NCI-H526 (cell line): ENCODE measurements around the gene AP1S1.
A peak's percentile ranks its signal among the peaks of the same experiment; 100 is the strongest.
"Not testable (repeated sequence)": the region's sequence is repeated elsewhere in the genome, so short reads cannot be mapped to it uniquely, and the experiment has no call there.

Experiments used
- DNase-seq, 2 experiments: peaks; one replicate each; lab custom pipeline; 2025; lab: John Stamatoyannopoulos, UW

The AP1S1 gene

DNA sequence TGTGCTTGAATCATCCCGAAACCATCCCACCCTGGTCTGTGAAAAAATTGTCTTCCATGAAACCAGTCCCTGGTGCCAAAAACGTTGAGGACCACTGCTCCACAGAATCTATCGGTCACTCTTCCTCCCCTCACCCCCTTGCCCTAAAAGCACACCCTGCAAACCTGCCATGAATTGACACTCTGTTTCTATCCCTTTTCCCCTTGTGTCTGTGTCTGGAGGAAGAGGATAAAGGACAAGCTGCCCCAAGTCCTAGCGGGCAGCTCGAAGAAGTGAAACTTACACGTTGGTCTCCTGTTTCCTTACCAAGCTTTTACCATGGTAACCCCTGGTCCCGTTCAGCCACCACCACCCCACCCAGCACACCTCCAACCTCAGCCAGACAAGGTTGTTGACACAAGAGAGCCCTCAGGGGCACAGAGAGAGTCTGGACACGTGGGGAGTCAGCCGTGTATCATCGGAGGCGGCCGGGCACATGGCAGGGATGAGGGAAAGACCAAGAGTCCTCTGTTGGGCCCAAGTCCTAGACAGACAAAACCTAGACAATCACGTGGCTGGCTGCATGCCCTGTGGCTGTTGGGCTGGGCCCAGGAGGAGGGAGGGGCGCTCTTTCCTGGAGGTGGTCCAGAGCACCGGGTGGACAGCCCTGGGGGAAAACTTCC is 28.2 kb upstream of the AP1S1 start:
- no peak for DNase-seq

GRCh38 chr7:101126651-101127459 is 27.4 kb upstream of the AP1S1 start, which contains the start of gene SERPINE1:
TSS of gene SERPINE1 (plus strand) at chr7:101127104. CDS start at chr7:101128394, 1,290 bp downstream.
- DNase-seq, result peak in 1 of 2 experiments; percentile 44

DNA sequence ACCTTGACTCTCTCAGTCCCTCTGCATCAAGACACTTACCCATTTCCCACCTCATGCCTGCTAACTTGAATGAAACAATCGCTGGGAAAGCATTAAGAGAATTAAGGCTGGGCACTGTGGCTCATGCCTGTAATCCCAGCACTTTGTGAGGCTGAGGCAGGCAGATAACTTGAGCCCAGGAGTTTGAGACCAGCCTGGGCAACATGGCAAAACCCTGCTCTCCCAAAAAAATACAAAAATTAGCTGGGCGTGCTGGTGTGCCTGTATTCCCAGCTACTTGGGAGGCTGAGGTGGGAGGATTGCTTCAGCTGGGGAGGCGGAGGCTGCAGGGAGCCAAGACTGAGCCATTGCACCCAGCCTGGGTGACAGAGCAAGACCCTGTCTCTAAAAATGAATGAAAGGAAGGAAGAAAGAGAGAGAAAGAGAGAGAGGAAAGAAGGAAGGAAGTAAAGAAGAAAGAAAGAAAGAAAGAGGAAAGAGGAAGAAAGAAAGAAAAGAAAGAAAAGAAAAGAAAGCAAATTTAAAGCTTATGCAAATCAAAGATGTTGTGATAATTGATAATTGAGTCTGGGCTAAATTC is 26.7 kb upstream of the AP1S1 start:
- no peak for DNase-seq

- DNase-seq, result no peak
Observed at GRCh38 chr7:101128040-101128834, 26.0 kb upstream of the AP1S1 start.

DNA sequence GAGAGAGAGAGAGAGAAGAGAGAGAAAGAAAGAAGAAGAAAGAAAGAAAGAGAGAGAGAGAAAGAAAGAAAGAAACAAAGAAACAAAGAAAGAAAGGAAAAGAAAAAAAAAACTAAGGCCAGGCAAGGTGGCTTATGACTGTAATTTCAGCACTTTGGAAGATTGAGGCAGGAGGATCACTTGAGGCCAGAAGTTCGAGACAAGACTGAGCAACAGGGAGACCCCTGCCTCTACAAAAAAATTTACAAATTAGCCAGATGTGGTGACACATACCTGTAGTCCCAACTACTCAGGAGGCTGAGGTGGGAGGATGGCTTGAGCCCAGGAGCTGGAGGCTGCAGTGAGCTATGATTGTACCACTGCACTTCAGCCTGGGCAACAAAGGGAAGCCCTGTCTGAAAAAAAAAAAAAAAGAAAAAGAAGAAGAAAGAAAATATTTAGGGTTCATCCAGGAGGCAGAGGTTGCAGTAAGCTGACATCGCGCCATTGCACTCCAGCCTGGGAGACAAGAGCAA is 24.6 kb upstream of the AP1S1 start:
- DNase-seq, result no peak

- not testable (repeated sequence) for DNase-seq
Observed at GRCh38 chr7:101132626-101133600, 21.4 kb upstream of the AP1S1 start.

DNA sequence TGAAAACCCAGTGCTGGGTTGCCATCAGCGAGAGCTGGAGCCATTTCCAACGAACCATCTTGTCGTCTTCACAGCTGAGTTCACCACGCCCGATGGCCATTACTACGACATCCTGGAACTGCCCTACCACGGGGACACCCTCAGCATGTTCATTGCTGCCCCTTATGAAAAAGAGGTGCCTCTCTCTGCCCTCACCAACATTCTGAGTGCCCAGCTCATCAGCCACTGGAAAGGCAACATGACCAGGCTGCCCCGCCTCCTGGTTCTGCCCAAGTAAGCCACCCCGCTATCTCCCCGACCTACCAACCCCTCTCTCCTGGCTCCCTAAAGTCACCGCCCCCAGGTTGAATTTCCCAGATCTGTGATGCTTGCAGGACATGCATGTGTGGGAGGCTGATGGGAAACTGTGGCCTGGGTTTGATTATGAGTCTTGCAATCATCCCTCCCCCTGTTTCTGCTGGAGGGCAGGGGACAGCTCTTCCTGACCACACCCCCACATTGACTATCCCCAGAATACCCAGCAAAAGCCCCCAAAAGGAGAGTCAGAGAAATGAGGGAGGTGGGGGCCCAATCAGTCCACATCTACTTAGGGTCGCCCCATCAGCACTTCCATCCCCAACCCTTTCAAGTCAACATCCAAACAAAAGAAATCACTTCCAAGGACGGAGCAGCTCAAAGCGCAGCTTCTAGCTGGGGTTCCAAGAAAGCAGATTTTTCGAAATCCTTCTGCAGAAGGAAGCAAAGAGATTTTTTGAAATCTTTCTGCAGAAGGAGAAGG is 20.5 kb upstream of the AP1S1 start:
- DNase-seq, result no peak

GRCh38 chr7:101134399-101134980 is 19.8 kb upstream of the AP1S1 start:
- DNase-seq, result no peak

DNA sequence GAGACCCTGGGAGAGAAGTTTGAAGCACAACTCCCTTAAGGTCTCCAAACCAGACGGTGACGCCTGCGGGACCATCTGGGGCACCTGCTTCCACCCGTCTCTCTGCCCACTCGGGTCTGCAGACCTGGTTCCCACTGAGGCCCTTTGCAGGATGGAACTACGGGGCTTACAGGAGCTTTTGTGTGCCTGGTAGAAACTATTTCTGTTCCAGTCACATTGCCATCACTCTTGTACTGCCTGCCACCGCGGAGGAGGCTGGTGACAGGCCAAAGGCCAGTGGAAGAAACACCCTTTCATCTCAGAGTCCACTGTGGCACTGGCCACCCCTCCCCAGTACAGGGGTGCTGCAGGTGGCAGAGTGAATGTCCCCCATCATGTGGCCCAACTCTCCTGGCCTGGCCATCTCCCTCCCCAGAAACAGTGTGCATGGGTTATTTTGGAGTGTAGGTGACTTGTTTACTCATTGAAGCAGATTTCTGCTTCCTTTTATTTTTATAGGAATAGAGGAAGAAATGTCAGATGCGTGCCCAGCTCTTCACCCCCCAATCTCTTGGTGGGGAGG is 16.5 kb upstream of the AP1S1 start:
- no peak for DNase-seq

- DNase-seq, result peak in 1 of 2 experiments; percentile 28
Observed at GRCh38 chr7:101138213-101138870, 15.9 kb upstream of the AP1S1 start.

- no peak for DNase-seq
Observed at GRCh38 chr7:101140339-101140699, 14.0 kb upstream of the AP1S1 start.

DNA sequence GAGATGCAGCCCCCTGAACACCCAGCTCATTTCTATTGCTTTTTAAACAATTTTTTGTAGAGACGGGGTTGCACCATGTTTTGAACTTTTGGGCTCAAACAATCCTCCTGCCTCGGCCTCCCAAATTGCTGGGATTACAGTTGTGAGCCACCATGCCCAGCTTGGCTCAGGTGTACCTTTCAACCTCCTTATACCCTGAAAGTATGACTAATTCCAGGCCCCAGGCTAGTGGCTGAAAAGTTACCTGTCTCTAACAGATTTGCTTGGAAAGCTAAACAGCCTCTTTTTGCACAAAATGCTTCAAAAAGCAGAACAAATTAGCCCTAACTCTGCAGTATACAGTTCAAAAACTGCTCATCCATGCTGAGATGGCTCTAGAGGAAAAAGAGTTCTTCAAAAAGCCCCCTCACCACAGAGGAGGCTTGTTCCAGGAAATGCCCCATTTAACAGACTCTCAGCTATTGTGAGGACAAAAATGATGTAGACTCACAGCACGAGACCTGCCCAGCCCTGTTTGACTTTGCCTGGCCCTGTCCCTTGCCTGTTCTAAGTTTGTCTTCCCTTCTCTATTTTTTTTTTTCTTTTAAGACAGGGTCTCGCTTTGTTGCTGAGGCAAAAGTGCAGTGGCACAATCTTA is 13.4 kb upstream of the AP1S1 start:
- no peak for DNase-seq

DNA sequence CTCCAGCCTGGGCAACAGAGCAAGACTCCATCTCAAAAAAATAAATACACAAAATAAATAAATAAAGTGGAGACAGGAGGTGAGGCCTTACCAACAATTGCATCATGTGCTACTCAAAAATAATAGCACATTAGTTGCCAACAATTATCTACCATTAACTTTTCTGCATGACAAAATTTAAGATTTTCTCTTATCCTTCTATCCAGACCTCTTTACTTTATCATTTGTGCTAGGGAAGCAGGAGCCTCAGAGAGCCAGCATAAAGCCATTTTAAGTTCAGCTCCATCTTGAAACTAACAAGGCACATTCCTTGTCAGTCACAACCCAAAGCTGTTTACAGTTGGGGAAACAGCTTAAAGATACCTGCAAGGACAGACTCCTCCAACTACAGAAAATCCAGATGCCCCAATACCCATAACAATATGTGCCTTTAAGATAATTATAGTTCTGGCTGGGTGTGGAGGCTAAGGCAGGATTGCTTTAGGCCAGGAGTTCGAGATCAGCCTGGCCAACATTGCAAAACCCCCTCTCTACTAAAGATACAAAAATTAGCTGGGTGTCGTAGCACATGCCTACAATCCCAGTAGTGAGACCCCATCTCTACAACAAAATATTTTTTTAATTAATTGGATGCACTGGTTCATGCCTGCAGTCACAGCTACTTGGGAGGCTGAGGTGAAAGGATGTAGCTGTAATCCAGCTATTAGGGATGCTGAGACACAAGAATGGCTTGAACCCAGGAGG is 2.2 kb upstream of the AP1S1 start:
- no peak for DNase-seq

GRCh38 chr7:101154693-101155102 is 422 bp downstream of the AP1S1 start:
- peak in 1 of 2 experiments; percentile 58 for DNase-seq

GRCh38 chr7:101155303-101155702 is 1.0 kb downstream of the AP1S1 start:
- no peak for DNase-seq

- DNase-seq, result no peak
Observed at GRCh38 chr7:101156277-101156676, 2.0 kb downstream of the AP1S1 start.

DNA sequence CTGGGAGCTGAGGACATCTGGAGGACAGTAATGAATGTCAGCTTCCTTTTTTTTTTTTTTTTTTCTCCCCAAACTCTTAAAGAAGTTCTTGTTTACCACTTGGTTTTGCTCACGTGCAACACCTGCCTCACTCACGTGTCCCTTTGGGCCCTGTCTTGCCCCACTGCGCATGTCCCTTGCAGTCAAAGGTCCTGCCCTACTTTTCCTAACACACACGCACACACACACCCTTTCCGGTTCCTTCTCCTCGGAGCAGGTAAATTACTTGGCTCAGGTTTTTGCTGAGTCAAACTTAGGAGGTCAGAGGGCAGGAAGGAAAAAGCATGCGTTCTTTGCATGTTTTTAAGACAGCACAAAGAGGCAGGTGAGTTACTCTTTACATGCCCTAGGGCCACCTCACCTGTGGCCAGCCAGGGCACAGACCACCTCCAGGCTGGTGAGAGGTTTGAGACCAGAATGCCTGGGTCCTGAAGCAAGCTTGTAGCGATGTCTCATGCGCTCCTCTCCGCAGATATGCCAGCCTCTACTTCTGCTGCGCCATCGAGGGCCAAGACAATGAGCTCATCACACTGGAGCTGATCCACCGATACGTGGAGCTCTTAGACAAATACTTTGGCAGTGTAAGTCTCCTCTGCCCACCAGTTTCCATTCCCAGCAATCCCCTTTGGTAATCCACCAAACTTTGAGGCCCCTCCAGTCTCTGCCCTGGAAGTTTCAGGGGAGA is 2.8 kb downstream of the AP1S1 start:
- no peak for DNase-seq
